HEK293T (cell line): ENCODE results near the gene IRF2.

Experiments used
- HDGF ChIP-seq: fragments of 450-650 bp; IDR thresholded peaks from 2 replicates; pipeline ENCODE4 v1.6.1; 2017; ENCODE audit warnings: antibody characterized with exemption, borderline replicate concordance
- NFRKB ChIP-seq: fragments of 450-650 bp; IDR thresholded peaks from 2 replicates; pipeline ENCODE4 v1.6.1; 2016; ENCODE audit warnings: mild to moderate bottlenecking, moderate library complexity
- PKNOX1 ChIP-seq: fragments of 450-650 bp; IDR thresholded peaks from 2 replicates; pipeline ENCODE4 v1.6.1; 2016
- SP1 ChIP-seq: fragments of 450-650 bp; IDR thresholded peaks from 2 replicates; pipeline ENCODE4 v1.6.1; 2017
- TARDBP ChIP-seq: fragments of 450-650 bp; IDR thresholded peaks from 2 replicates; pipeline ENCODE4 v1.6.1; 2016

- TF ChIP-seq NFRKB (no peak), SP1 (no peak), HDGF (no peak), TARDBP (no peak), PKNOX1 (no peak)
Measured at GRCh38 chr4:184387351-184387750, 87.0 kb downstream of the IRF2 start.
